HepG2 (cell line): ENCODE measurements around the gene NPAS2. TPM values are rescaled to one million over a fixed set of nuclear protein-coding genes. Genes with fewer than 3 reads are reported as not detected.

Source experiments
- AKAP8 ChIP-seq: sonication (generic); formaldehyde crosslinking; IDR thresholded peaks from 2 replicates; pipeline ENCODE4 v1.5.1; 2020; ENCODE audit warnings: mild to moderate bottlenecking, missing genetic modification reagents
- ATF7 ChIP-seq, 2 experiments: fragments of 450-650 bp in 1 of 2; sonication (generic) in 1 of 2; formaldehyde crosslinking in 1 of 2; IDR thresholded peaks; 2 replicates each; pipeline versions ENCODE4 v1.4.0 to v1.6.1; 2016 to 2020; ENCODE audit warnings: antibody characterized with exemption in 1 of 2, mild to moderate bottlenecking in 1 of 2, missing genetic modification reagents in 1 of 2
- GTF3A ChIP-seq: sonication (generic); formaldehyde crosslinking; conservative IDR thresholded peaks from 2 replicates; pipeline ENCODE4 v1.4.0; 2020; ENCODE audit warnings: mild to moderate bottlenecking, missing genetic modification reagents
- HOMEZ ChIP-seq: IDR thresholded peaks from 2 replicates; pipeline ENCODE4 v1.6.1; 2016; ENCODE audit warnings: low read depth
- KLF16 ChIP-seq, 2 experiments: sonication (generic) in 1 of 2; formaldehyde crosslinking in 1 of 2; IDR thresholded peaks; 2 replicates each; pipeline versions ENCODE4 v1.6.1 to v1.8.0; 2016 to 2023; ENCODE audit warnings: missing genetic modification reagents in 2 of 2, missing compliant biosample characterization in 1 of 2
- MED1 ChIP-seq: sonication (generic); formaldehyde crosslinking; IDR thresholded peaks from 2 replicates; pipeline ENCODE4 v1.4.0; 2020; ENCODE audit warnings: missing genetic modification reagents
- NPAS2 ChIP-seq: sonication (generic); formaldehyde crosslinking; IDR thresholded peaks from 2 replicates; pipeline ENCODE4 v1.8.0; 2022; ENCODE audit warnings: mild to moderate bottlenecking, missing genetic modification reagents, borderline replicate concordance
- RXRA ChIP-seq: sonication (generic); formaldehyde crosslinking; IDR thresholded peaks from 2 replicates; pipeline ENCODE4 v1.5.1; 2020; ENCODE audit warnings: missing genetic modification reagents
- SNAPC2 ChIP-seq: sonication (generic); formaldehyde crosslinking; IDR thresholded peaks from 2 replicates; pipeline ENCODE4 v1.8.1; 2022; ENCODE audit warnings: mild to moderate bottlenecking, missing genetic modification reagents
- THAP9 ChIP-seq: sonication (generic); formaldehyde crosslinking; IDR thresholded peaks from 2 replicates; pipeline ENCODE4; 2020; ENCODE audit warnings: missing genetic modification reagents, mild to moderate bottlenecking, borderline replicate concordance
- ZNF547 ChIP-seq: sonication (generic); formaldehyde crosslinking; IDR thresholded peaks from 2 replicates; pipeline ENCODE4 v1.5.1; 2020; ENCODE audit warnings: mild to moderate bottlenecking, missing genetic modification reagents
- ZNF550 ChIP-seq: sonication (generic); formaldehyde crosslinking; IDR thresholded peaks from 2 replicates; pipeline ENCODE4 v1.4.0; 2020; ENCODE audit warnings: mild to moderate bottlenecking, missing genetic modification reagents, borderline replicate concordance
- ZNF629 ChIP-seq: sonication (generic); formaldehyde crosslinking; conservative IDR thresholded peaks from 2 replicates; pipeline ENCODE4 v1.5.0; 2020; ENCODE audit warnings: missing genetic modification reagents
- ZNF761 ChIP-seq: sonication (generic); formaldehyde crosslinking; conservative IDR thresholded peaks from 2 replicates; pipeline ENCODE4 v1.4.0; 2020; ENCODE audit warnings: mild to moderate bottlenecking, missing genetic modification reagents
- ZNF766 ChIP-seq: sonication (generic); formaldehyde crosslinking; IDR thresholded peaks from 2 replicates; pipeline ENCODE4 v1.5.0; 2020; ENCODE audit warnings: missing genetic modification reagents, borderline replicate concordance
- ZNF777 ChIP-seq: sonication (generic); formaldehyde crosslinking; IDR thresholded peaks from 2 replicates; pipeline ENCODE4 v1.4.0; 2020; ENCODE audit warnings: missing genetic modification reagents
- polyA plus RNA-seq, 8 experiments: library from polyadenylated mRNA; depleted of rRNA in 3 of 8; stranded (reverse) in 7 of 8; unstranded in 1 of 8; fragments of >200 nt; fragmentation: Illumina TruSeq in 4 of 8; extraction: Trizol in 4 of 8; gene quantifications; 2 replicates each; pipeline versions ENCODE4 v1.2.1 to v1.2.3, GENCODE V29; 2011 to 2016; ENCODE audit warnings: low read depth in 4 of 8, missing spikeins in 1 of 8, mixed read lengths in 1 of 8; ENCODE audit not compliant: insufficient read depth in 1 of 8
- total RNA-seq, 5 experiments: library from RNA; depleted of rRNA; stranded (reverse); fragments of >200 nt; fragmentation: Illumina TruSeq; extraction: Trizol; gene quantifications; 2 replicates each; pipeline ENCODE4 v1.2.3, GENCODE V29; 2016; ENCODE audit warnings: low read depth in 1 of 5
- TF ChIP-seq, protein P1 (sequence below): sonication (generic); formaldehyde crosslinking; conservative IDR thresholded peaks from 2 replicates; pipeline ENCODE4 v1.4.0; 2020; ENCODE audit warnings: missing genetic modification reagents
- TF ChIP-seq, protein P2 (sequence below): sonication (generic); formaldehyde crosslinking; IDR thresholded peaks from 2 replicates; pipeline ENCODE4 v1.4.0; 2020; ENCODE audit warnings: missing genetic modification reagents, borderline replicate concordance

The NPAS2 gene
- total and polyA plus RNA-seq, 2 of the 13 experiments (the other 11 are each of a cell fraction or from before 2014, with no cell fraction given): 14.8 to 37.5 TPM

DNA sequence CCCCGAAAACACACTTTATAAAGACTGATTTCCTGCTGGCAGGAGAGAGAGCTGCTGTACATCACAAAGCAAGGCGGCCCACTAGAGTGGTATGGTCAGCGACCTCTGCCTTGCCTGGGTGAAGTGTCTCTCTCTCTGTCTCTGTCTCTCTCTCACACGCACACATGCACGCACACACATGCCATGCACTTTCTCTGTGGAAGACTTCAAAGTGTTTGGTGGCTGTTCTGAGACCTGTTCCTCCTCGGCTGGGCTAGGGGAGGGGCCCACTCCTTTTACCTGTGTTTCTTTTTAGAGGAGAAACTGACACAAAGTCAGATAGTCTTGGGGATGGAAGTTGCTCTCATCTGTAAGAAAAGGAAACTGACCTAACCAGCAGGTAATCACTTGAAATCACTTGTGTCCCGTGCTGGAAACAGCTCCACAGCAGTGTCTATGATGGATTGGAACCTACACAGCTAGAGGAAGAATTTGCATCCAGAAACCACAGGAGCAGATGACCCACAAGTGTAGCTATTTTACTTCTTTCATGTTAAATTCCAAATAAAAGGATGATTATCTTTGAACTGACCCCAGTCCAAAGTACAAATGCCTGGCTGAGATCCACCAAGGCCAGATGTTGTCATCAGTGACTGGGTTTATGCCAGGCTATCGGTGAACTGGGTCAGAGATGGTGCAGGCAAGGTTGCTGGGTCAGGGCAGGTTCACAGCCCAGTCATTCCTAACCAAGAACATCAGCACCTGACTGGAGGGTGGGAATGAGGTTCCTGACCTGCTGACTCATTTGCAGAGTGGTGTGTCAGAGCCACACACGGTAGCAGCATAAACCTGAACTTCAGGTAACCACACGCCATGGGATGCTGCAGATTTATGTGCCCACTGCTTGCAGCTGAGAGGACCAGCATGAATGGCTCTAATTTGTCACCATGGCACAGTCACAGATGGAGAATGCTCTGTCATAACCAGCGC, 63.0 kb downstream of the NPAS2 start (continued):
- TF ChIP-seq, protein P1, sequence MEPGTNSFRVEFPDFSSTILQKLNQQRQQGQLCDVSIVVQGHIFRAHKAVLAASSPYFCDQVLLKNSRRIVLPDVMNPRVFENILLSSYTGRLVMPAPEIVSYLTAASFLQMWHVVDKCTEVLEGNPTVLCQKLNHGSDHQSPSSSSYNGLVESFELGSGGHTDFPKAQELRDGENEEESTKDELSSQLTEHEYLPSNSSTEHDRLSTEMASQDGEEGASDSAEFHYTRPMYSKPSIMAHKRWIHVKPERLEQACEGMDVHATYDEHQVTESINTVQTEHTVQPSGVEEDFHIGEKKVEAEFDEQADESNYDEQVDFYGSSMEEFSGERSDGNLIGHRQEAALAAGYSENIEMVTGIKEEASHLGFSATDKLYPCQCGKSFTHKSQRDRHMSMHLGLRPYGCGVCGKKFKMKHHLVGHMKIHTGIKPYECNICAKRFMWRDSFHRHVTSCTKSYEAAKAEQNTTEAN (CRISPR knock-in tag): peak; percentile 63; the same call in 1 of the 2 replicates
- TF ChIP-seq ZNF766 (CRISPR knock-in tag) (no peak), KLF16 (CRISPR knock-in tag; IDR thresholded peaks at IDR 0.05) (peak in 1 of 2 experiments; percentile 80; a peak in 2 of 4 replicates), HOMEZ (CRISPR knock-in tag) (peak; percentile 87), THAP9 (CRISPR knock-in tag) (0 out of 2 replicates have a peak, but pooled peaks have one; percentile 26), ZNF550 (CRISPR knock-in tag) (no peak), NPAS2 (CRISPR knock-in tag) (no peak), ZNF761 (CRISPR knock-in tag) (no peak), ZNF547 (CRISPR knock-in tag) (no peak), MED1 (CRISPR knock-in tag) (peak; percentile 93), AKAP8 (no peak), ZNF629 (CRISPR knock-in tag) (no peak), RXRA (CRISPR knock-in tag) (peak; percentile 99), SNAPC2 (CRISPR knock-in tag) (0 out of 2 replicates have a peak, but pooled peaks have one; percentile 46), ZNF777 (CRISPR knock-in tag) (no peak), ATF7 (IDR thresholded peaks at IDR 0.05) (peak; percentile 81), ATF7 (CRISPR knock-in tag; IDR thresholded peaks at IDR 0.05) (peak; percentile 91), GTF3A (no peak)
- TF ChIP-seq, protein P2, sequence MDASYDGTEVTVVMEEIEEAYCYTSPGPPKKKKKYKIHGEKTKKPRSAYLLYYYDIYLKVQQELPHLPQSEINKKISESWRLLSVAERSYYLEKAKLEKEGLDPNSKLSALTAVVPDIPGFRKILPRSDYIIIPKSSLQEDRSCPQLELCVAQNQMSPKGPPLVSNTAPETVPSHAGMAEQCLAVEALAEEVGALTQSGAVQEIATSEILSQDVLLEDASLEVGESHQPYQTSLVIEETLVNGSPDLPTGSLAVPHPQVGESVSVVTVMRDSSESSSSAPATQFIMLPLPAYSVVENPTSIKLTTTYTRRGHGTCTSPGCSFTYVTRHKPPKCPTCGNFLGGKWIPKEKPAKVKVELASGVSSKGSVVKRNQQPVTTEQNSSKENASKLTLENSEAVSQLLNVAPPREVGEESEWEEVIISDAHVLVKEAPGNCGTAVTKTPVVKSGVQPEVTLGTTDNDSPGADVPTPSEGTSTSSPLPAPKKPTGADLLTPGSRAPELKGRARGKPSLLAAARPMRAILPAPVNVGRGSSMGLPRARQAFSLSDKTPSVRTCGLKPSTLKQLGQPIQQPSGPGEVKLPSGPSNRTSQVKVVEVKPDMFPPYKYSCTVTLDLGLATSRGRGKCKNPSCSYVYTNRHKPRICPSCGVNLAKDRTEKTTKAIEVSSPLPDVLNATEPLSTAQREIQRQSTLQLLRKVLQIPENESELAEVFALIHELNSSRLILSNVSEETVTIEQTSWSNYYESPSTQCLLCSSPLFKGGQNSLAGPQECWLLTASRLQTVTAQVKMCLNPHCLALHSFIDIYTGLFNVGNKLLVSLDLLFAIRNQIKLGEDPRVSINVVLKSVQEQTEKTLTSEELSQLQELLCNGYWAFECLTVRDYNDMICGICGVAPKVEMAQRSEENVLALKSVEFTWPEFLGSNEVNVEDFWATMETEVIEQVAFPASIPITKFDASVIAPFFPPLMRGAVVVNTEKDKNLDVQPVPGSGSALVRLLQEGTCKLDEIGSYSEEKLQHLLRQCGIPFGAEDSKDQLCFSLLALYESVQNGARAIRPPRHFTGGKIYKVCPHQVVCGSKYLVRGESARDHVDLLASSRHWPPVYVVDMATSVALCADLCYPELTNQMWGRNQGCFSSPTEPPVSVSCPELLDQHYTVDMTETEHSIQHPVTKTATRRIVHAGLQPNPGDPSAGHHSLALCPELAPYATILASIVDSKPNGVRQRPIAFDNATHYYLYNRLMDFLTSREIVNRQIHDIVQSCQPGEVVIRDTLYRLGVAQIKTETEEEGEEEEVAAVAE: peak; percentile 78; the same call in 1 of the 2 replicates
